Neutrophil (primary cell): Measurements from ENCODE around the gene OOEP.
"Not testable (repeated sequence)": the region's sequence is repeated elsewhere in the genome, so short reads cannot be mapped to it uniquely, and the experiment has no call there.

Source experiments
- H3K27ac ChIP-seq: fragments of 200-600 bp; sonication (generic); 2 replicates; pipeline ENCODE4 v1.5.1; 2016; ENCODE audit warnings: mild to moderate bottlenecking, moderate library complexity
- H3K27me3 ChIP-seq: fragments of 200-600 bp; sonication (generic); 2 replicates; pipeline ENCODE4 v1.6.0; 2016; ENCODE audit warnings: mild to moderate bottlenecking
- H3K36me3 ChIP-seq: fragments of 200-600 bp; sonication (generic); 2 replicates; pipeline ENCODE4 v1.5.1; 2017
- H3K4me1 ChIP-seq, 2 experiments: fragments of 200-600 bp in 1 of 2; sonication (generic) in 1 of 2; 1 replicate in 1 of 2; 2 replicates in 1 of 2; pipeline versions ENCODE4 v1.5.1 to v1.6.1; 2013 to 2016; ENCODE audit warnings: low read depth in 1 of 2, low read length in 1 of 2, mild to moderate bottlenecking in 1 of 2, moderate library complexity in 1 of 2; ENCODE audit not compliant: control insufficient read depth in 1 of 2, insufficient read depth in 1 of 2
- H3K4me3 ChIP-seq, 2 experiments: fragments of 200-600 bp in 1 of 2; sonication (generic) in 1 of 2; 1 replicate in 1 of 2; 2 replicates in 1 of 2; pipeline ENCODE4 v1.5.1; 2013 to 2016; ENCODE audit warnings: low read depth in 1 of 2, low read length in 1 of 2, mild to moderate bottlenecking in 1 of 2, moderate library complexity in 1 of 2
- H3K9me3 ChIP-seq: fragments of 200-600 bp; sonication (generic); 2 replicates; pipeline ENCODE4 v1.5.1; 2016
- TF ChIP-seq, protein P1 (sequence below): fragments of 200-600 bp; sonication (generic); IDR thresholded peaks from 2 replicates; pipeline ENCODE4 v1.5.1; 2016; ENCODE audit warnings: antibody characterized with exemption

OOEP gene

DNA sequence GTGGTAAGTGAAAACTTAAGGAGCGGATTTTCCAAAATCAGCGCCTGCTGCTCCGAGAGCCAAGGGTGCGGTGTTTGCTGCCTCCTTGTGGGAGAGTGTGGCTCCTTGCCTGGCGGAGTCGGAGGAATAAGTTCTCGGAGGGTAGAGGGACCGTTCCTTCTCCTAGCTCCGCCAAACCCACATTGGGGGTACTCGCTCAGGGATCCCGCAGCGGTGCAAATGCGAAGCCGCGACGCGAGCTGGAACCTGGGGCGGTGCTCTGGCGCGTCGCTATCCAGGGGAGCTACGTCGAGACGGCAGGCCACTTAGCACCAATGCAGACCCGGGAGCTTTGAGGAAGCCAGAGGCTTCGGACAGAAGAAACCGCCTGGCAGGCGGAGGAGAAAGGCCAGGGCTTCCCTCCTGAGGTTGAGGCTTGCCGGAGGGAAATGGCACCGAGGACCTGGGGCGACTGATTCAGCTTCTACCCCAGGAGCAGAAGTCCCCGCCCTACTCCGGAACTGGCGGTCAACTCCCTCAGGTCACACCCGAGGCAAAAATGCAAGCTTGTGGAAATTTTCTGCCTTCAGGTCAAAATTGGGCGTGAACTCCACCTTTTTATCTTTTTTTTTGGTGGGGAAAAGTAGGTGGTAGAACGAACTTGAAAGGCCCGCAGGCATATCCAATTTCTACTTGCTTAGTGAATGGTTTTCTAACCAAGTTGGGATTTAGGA is 19.3 kb upstream of the OOEP start:
- H3K9me3 ChIP-seq: no peaks in the 10 kb centered on the region
- no peaks in the 10 kb centered on the region for H3K36me3 ChIP-seq
- H3K4me1 ChIP-seq: peaks cover 11% of the 10 kb centered on the region in 2 experiments
- H3K27ac ChIP-seq: peak overlapping the region; percentile 74
- H3K27me3 ChIP-seq: no peaks in the 10 kb centered on the region
- TF ChIP-seq, protein P1, sequence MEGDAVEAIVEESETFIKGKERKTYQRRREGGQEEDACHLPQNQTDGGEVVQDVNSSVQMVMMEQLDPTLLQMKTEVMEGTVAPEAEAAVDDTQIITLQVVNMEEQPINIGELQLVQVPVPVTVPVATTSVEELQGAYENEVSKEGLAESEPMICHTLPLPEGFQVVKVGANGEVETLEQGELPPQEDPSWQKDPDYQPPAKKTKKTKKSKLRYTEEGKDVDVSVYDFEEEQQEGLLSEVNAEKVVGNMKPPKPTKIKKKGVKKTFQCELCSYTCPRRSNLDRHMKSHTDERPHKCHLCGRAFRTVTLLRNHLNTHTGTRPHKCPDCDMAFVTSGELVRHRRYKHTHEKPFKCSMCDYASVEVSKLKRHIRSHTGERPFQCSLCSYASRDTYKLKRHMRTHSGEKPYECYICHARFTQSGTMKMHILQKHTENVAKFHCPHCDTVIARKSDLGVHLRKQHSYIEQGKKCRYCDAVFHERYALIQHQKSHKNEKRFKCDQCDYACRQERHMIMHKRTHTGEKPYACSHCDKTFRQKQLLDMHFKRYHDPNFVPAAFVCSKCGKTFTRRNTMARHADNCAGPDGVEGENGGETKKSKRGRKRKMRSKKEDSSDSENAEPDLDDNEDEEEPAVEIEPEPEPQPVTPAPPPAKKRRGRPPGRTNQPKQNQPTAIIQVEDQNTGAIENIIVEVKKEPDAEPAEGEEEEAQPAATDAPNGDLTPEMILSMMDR: no peak
- H3K4me3 ChIP-seq: peak overlapping the region; percentile 67 to 71

DNA sequence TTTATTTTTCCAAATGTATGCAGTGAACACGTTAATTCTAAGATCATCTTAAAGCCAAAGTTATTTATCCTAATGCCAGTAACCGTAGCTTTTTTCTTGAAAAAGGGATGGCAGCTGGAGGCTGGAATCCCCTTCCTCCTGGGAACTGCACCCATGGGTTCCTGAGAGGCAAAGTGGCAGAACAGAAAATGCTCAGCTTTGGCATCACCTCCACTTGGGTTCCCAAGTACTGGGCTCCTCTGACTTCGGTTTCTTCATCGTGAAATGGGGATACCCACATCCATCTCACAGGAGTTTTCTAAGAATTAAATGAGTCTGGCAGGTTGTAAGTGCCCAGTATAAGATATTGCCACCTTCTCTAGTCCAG is 18.7 kb upstream of the OOEP start:
- peak overlapping the region; percentile 74 for H3K27ac ChIP-seq
- no peaks in the 10 kb centered on the region for H3K27me3 ChIP-seq
- no peaks in the 10 kb centered on the region for H3K36me3 ChIP-seq
- H3K9me3 ChIP-seq: no peaks in the 10 kb centered on the region
- TF ChIP-seq, protein P1: no peak
- H3K4me3 ChIP-seq: peak overlapping the region; percentile 67 to 71
- peaks cover 11% of the 10 kb centered on the region in 2 experiments for H3K4me1 ChIP-seq

DNA sequence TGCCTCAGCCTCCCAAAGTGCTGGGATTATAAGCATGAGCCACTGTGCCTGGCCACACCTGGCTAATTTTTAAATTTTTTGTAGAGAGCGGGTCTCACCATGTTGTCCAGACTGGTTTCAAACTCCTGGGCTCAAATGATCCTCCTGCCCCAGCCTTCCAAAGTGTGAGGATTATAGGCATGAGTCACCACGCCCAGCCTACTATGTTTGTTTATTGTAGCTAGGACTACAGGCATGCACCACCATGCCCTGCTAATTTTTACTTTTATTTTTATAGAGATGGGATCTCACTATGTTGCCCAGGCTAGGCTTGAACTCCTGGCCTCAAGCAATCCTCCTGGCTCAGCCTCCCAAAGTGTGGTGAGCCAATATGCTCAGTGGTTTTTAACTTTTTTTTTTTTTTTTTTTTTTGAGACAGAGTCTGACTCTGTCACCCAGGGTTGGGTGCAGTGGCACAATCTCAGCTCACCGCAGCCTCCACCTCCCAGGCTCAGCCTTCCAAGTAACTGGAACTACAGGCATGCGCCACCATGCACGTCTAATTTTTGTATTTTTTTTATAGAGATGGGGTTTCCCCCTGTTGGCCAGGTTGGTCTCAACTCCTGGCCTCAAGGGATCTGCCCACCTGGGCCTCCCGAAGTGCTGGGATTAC is 12.9 kb upstream of the OOEP start:
- Histone ChIP-seq H3K4me1 (no peaks in the 10 kb centered on the region), H3K9me3 (no peaks in the 10 kb centered on the region), H3K4me3 (no peak overlapping the region), H3K36me3 (no peaks in the 10 kb centered on the region), H3K27me3 (no peaks in the 10 kb centered on the region), H3K27ac (no peak overlapping the region)
- TF ChIP-seq, protein P1: no peak

DNA sequence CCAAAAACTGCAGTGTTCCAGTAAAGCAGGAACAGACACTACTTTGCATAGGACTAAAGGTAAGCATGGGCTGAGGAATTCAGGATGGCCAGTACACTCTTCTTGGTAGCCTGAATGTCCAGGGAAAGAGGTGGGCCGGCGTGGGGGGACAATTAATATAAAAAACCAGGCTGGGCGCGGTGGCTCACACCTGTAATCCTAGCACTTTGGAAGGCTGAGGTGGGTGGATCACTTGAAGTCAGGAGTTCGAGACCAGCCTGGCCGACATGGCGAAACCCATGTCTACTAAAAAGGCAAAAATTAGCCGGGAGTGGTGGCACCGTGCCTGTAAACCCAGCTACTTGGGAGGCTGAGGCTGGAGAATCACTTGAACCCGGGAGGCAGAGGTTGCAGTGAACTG is 11.8 kb upstream of the OOEP start:
- not testable (repeated sequence) for H3K27me3 ChIP-seq, H3K4me1 ChIP-seq, H3K9me3 ChIP-seq, H3K4me3 ChIP-seq, H3K36me3 ChIP-seq, H3K27ac ChIP-seq

DNA sequence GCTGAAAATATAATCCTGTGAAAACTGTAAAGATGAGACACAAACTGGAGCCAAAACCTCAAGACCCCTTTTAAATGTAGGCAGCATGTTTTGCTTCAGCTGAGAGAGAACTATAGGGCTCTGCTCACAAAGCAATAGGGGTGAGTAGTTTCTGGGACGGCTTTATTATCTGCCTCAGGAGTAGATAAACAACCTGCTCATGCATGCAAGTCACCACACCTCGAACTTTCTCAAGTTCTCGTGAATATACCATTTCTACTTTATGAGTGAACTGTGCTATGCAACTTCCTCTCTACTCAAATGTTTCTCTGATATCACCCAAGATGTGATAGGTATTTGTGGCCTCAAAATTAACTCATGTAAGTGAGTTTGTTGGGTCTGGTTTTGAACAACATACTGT is 7.5 kb upstream of the OOEP start:
- H3K36me3 ChIP-seq: no peaks in the 10 kb centered on the region
- H3K4me1 ChIP-seq: no peaks in the 10 kb centered on the region

DNA sequence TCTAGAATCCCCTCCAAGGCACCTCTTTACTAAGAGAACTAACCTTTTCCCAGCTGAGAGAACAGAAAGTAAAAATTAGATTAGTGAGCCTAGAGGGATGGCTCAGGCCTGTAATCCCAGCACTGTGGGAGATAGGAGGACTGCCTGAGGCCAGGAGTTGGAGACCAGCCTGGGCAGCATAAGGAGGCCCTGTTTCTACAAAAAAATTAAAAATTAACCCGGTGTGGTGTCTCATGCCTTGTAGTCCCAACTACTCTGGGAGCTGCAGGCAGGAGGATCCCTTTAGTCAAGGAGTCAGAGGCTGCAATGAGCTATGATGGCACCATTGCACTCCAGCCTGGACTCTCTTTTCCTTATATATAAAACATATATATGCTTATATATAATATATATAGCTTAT is 5.5 kb upstream of the OOEP start:
- H3K9me3 ChIP-seq: no peaks in the 10 kb centered on the region
- no peaks in the 10 kb centered on the region for H3K36me3 ChIP-seq
- H3K27me3 ChIP-seq: no peaks in the 10 kb centered on the region
- H3K27ac ChIP-seq: no peak overlapping the region
- H3K4me3 ChIP-seq: no peak overlapping the region
- TF ChIP-seq, protein P1: no peak
- no peaks in the 10 kb centered on the region for H3K4me1 ChIP-seq

More for the DNA sequence above, 7.5 kb upstream of the OOEP start:
- TF ChIP-seq, protein P1: no peak
- Histone ChIP-seq H3K27me3 (no peaks in the 10 kb centered on the region), H3K9me3 (no peaks in the 10 kb centered on the region), H3K4me3 (no peak overlapping the region), H3K27ac (no peak overlapping the region)
